ENCODE measurements around the gene KCNH4. TPM values are rescaled to one million over a fixed set of nuclear protein-coding genes. Genes with fewer than 3 reads are reported as not detected.

Gene KCNH4
- total RNA-seq, 4 donors from 2014 or later, result not detected

DNA sequence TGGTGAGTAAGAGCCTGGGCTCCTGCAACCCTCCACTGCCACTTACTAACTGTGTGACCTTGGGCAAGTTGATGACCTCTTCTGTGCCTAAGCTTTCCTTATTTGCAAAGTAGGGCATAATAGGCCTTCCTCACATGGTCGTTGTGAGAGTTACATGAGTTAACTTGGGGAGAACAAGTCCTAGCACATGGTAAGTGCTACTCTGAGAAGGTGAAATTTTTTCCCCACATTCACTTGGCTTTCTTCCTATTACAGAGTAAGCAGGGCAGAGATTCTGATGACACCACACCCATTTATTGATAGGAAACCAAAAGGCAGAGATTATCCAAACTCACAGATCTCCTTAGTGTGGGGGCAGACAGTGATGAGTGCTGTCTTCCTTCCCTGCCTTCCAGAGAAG, 1.6 kb downstream of the KCNH4 start:
- WGBS, 2 donors (ENCODE audit: low coverage in 1 of 2), result 23% methylated on average over 1 of the region's 1 CpG; no CpG with 5 or more reads in 1 of the 2 donors
- no peak for TF ChIP-seq POLR2A (IDR thresholded peaks at IDR 0.05)
- no peak for TF ChIP-seq EP300 (IDR thresholded peaks at IDR 0.05; ENCODE audit: low read depth)
- no peak for TF ChIP-seq POLR2AphosphoS5 (IDR thresholded peaks at IDR 0.05)
- TF ChIP-seq CTCF (IDR thresholded peaks at IDR 0.05), result no peak
- in situ Hi-C loops (cut with MboI; ENCODE audit: low pct_ligation_motif_present in 1 of 4, low pct_unique_long_range_greater_than_20kb in 1 of 4, low sequenced_read_pairs in 3 of 4) (no loop called here), intact Hi-C loops (cut with DNase I; ENCODE audit: low total_unique reads) (no loop called here)
- Histone ChIP-seq H3K4me3 (no peak overlapping the region), H3K9me3 (no peaks in the 10 kb centered on the region), H3K36me3 (no peaks in the 10 kb centered on the region), H3K27me3 (peaks cover 34% of the 10 kb centered on the region), H3K4me1 (peaks cover 4 to 28% (median 22%) of the 10 kb centered on the region in 4 donors), H3K27ac (no peak overlapping the region)
- no peak for DNase-seq

GRCh38 chr17:42178817-42179216, 2.1 kb downstream of the KCNH4 start:
- Histone ChIP-seq H3K4me1 (peaks cover 3 to 25% (median 19%) of the 10 kb centered on the region in 4 donors), H3K27me3 (peaks cover 34% of the 10 kb centered on the region), H3K27ac (no peak overlapping the region), H3K9me3 (no peaks in the 10 kb centered on the region), H3K36me3 (no peaks in the 10 kb centered on the region), H3K4me3 (no peak overlapping the region)
- intact Hi-C loops (cut with DNase I; ENCODE audit: low total_unique reads), result no loop called here
- no peak for DNase-seq
- in situ Hi-C loops (cut with MboI; ENCODE audit: low pct_ligation_motif_present in 1 of 4, low pct_unique_long_range_greater_than_20kb in 1 of 4, low sequenced_read_pairs in 3 of 4), result no loop called here
- WGBS, 2 donors (ENCODE audit: low coverage in 1 of 2), result 34% methylated on average over 14 of the region's 14 CpGs; no CpG with 5 or more reads in 1 of the 2 donors
- TF ChIP-seq CTCF (IDR thresholded peaks at IDR 0.05) (no peak), POLR2AphosphoS5 (IDR thresholded peaks at IDR 0.05) (no peak), EP300 (IDR thresholded peaks at IDR 0.05; ENCODE audit: low read depth) (no peak), POLR2A (IDR thresholded peaks at IDR 0.05) (no peak)

DNA sequence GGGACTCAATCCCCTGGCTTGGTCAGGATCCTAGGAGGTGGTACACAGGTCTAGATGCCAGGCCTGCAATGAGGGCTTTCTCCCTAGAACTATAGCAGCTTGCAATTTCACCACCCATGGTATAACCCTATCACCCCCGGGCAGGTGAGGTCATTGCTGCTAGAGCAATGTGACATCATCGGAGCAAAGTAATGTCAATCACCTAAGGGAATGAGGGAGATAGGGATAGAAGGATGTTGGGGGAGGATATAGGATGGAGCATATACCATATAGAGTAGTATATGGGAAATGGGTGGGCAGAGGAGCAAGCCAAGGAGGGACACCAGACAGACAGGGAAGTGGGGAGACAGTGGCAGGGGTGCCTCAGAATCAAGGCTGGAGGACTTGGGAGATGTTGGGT, 3.3 kb downstream of the KCNH4 start:
- Histone ChIP-seq H3K9me3 (no peaks in the 10 kb centered on the region), H3K27ac (no peak overlapping the region), H3K4me3 (no peak overlapping the region), H3K27me3 (peaks cover 34% of the 10 kb centered on the region), H3K36me3 (no peaks in the 10 kb centered on the region), H3K4me1 (peaks cover 0 to 15% (median 14%) of the 10 kb centered on the region in 4 donors)
- no peak for DNase-seq
- 88% methylated on average over 2 of the region's 2 CpGs; no CpG with 5 or more reads in 1 of the 2 donors for WGBS, 2 donors (ENCODE audit: low coverage in 1 of 2)
- in situ Hi-C loops (cut with MboI; ENCODE audit: low pct_ligation_motif_present in 1 of 4, low pct_unique_long_range_greater_than_20kb in 1 of 4, low sequenced_read_pairs in 3 of 4) (no loop called here), intact Hi-C loops (cut with DNase I; ENCODE audit: low total_unique reads) (no loop called here)
- TF ChIP-seq CTCF (IDR thresholded peaks at IDR 0.05), result no peak
- TF ChIP-seq POLR2A (IDR thresholded peaks at IDR 0.05), result no peak
- TF ChIP-seq POLR2AphosphoS5 (IDR thresholded peaks at IDR 0.05), result no peak
- TF ChIP-seq EP300 (IDR thresholded peaks at IDR 0.05; ENCODE audit: low read depth), result no peak

GRCh38 chr17:42174126-42174783, 6.7 kb downstream of the KCNH4 start:
- no peak for TF ChIP-seq POLR2AphosphoS5 (IDR thresholded peaks at IDR 0.05)
- TF ChIP-seq CTCF (IDR thresholded peaks at IDR 0.05), result no peak
- TF ChIP-seq EP300 (IDR thresholded peaks at IDR 0.05; ENCODE audit: low read depth), result no peak
- TF ChIP-seq POLR2A (IDR thresholded peaks at IDR 0.05), result no peak
- Histone ChIP-seq H3K4me1 (no peaks in the 10 kb centered on the region), H3K27me3 (peaks cover 6% of the 10 kb centered on the region), H3K27ac (no peak overlapping the region), H3K9me3 (no peaks in the 10 kb centered on the region), H3K4me3 (no peak overlapping the region), H3K36me3 (no peaks in the 10 kb centered on the region)
- intact Hi-C loops (cut with DNase I; ENCODE audit: low total_unique reads) (no loop called here), in situ Hi-C loops (cut with MboI; ENCODE audit: low pct_ligation_motif_present in 1 of 4, low pct_unique_long_range_greater_than_20kb in 1 of 4, low sequenced_read_pairs in 3 of 4) (no loop called here)
- 62% methylated on average over 14 of the region's 14 CpGs; no CpG with 5 or more reads in 1 of the 2 donors for WGBS, 2 donors (ENCODE audit: low coverage in 1 of 2)
- no peak for DNase-seq

All from transverse colon (tissue), 4 donors.